ENCODE measurements around the gene SPATA9.
"Not testable (repeated sequence)": the region's sequence is repeated elsewhere in the genome, so short reads cannot be mapped to it uniquely, and the experiment has no call there.

Gene SPATA9

DNA sequence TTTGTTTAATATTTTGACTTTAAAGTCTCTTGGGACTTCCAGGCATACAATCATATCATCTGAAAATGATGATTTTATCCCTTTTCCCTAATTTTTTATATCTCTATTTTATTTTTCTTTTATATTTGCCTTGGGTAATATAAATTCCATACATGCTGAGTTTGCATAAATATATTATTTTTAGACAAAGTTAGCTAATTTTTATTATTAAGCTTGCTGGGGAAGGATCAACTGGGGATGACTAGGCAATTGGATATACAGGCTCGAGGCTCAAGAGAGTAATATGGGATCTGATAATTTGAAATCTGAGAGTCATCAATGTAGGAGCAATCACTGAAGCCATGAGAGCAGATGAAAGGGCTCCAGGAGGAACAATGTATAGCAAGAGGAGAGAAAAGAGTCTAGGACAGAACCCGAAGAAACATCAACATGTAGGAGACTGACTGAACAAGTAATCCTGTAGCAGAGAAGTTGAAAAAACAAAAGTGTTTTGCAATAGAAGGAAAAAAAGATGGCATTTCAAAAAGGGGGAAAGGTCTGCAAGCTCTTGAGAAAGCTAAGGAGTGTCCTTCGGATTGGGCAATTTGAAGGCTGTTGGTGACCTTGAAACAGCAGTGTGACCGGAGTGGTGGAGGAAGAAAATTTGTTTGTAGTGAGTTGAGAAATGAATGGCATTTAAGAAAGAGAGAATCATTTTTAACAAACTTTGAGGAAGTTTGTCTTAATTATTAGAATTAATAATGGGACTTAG, 31.3 kb upstream of the SPATA9 start:
- H3K36me3 ChIP-seq (ENCODE audit: control insufficient read depth in 2 of 2, insufficient read depth in 1 of 2, low read length in 2 of 2): no peaks in the 10 kb centered on the region
- ChIA-PET CTCF (interaction anchor here (0.7 kb wide), 1 partner anchor 67 kb away, joined by 4 read pairs; the partner anchor contains the start of gene RFESD), POLR2A (no interaction called here)
- no peak overlapping the region for H3K27ac ChIP-seq (ENCODE audit: extremely low read depth, low read depth, low read length)
- TF ChIP-seq ZNF16 (tag by site-specific recombination; IDR thresholded peaks at IDR 0.05; ENCODE audit: low read depth) (no peak), ZBTB1 (tag by site-specific recombination; IDR thresholded peaks at IDR 0.05) (no peak), ZSCAN16 (tag by site-specific recombination; IDR thresholded peaks at IDR 0.05) (no peak), SP2 (tag by site-specific recombination; IDR thresholded peaks at IDR 0.05) (no peak), OVOL3 (tag by site-specific recombination; IDR thresholded peaks at IDR 0.05) (no peak)
- TF ChIP-seq, protein P1, sequence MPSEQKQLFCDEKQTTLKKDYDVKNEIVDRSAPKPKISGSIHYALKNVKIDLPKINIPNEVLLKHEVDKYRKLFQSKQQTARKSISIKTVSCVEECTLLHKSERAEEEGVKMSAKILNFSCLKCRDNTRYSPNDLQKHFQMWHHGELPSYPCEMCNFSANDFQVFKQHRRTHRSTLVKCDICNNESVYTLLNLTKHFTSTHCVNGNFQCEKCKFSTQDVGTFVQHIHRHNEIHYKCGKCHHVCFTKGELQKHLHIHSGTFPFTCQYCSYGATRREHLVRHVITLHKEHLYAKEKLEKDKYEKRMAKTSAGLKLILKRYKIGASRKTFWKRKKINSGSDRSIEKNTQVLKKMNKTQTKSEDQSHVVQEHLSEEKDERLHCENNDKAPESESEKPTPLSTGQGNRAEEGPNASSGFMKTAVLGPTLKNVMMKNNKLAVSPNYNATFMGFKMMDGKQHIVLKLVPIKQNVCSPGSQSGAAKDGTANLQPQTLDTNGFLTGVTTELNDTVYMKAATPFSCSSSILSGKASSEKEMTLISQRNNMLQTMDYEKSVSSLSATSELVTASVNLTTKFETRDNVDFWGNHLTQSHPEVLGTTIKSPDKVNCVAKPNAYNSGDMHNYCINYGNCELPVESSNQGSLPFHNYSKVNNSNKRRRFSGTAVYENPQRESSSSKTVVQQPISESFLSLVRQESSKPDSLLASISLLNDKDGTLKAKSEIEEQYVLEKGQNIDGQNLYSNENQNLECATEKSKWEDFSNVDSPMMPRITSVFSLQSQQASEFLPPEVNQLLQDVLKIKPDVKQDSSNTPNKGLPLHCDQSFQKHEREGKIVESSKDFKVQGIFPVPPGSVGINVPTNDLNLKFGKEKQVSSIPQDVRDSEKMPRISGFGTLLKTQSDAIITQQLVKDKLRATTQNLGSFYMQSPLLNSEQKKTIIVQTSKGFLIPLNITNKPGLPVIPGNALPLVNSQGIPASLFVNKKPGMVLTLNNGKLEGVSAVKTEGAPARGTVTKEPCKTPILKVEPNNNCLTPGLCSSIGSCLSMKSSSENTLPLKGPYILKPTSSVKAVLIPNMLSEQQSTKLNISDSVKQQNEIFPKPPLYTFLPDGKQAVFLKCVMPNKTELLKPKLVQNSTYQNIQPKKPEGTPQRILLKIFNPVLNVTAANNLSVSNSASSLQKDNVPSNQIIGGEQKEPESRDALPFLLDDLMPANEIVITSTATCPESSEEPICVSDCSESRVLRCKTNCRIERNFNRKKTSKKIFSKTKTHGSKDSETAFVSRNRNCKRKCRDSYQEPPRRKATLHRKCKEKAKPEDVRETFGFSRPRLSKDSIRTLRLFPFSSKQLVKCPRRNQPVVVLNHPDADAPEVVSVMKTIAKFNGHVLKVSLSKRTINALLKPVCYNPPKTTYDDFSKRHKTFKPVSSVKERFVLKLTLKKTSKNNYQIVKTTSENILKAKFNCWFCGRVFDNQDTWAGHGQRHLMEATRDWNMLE (tag by site-specific recombination; conservative IDR thresholded peaks at IDR 0.05; ENCODE audit: low read depth): no peak
- H3K4me1 ChIP-seq (ENCODE audit: control insufficient read depth, insufficient read depth, low read length): peaks cover 4% of the 10 kb centered on the region; the same call in 1 of the 2 replicates
- no peaks in the 10 kb centered on the region for H3K9me3 ChIP-seq (ENCODE audit: control insufficient read depth, insufficient read depth, low read depth, low read length)
- H3K4me3 ChIP-seq (ENCODE audit: low read depth, low read length): no peak overlapping the region

DNA sequence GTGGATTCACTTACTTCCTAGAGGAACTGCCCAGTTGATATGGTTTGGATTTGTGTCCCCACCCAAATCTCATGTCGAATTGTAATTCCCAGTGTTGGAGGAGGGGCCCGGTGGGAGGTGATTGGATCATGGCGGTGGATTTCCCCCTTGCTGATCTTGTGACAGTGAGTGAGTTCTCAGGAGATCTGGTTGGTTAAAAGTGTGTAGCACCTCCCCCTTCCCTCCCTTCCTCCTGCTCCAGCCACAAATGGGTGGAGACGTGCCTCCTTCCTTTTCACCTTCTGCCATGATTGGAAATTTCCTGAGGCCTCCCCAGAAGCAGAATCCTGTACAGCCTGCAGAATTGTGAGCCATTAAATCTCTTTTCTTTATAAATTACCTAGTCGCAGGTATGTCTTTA, 30.5 kb upstream of the SPATA9 start:
- H3K4me3 ChIP-seq (ENCODE audit: low read depth, low read length); H3K4me1 ChIP-seq (ENCODE audit: control insufficient read depth, insufficient read depth, low read length); H3K9me3 ChIP-seq (ENCODE audit: control insufficient read depth, insufficient read depth, low read depth, low read length); H3K36me3 ChIP-seq (ENCODE audit: control insufficient read depth in 2 of 2, insufficient read depth in 1 of 2, low read length in 2 of 2); H3K27ac ChIP-seq (ENCODE audit: extremely low read depth, low read depth, low read length): not testable (repeated sequence)
- CTCF ChIA-PET: interaction anchor here (1.6 kb wide), 1 partner anchor 67 kb away, joined by 4 read pairs; the partner anchor contains the start of gene RFESD
- POLR2A ChIA-PET: interaction anchor here (3.5 kb wide), 1 partner anchor 18 kb away, joined by 26 read pairs; the partner anchor contains the start of gene RHOBTB3

DNA sequence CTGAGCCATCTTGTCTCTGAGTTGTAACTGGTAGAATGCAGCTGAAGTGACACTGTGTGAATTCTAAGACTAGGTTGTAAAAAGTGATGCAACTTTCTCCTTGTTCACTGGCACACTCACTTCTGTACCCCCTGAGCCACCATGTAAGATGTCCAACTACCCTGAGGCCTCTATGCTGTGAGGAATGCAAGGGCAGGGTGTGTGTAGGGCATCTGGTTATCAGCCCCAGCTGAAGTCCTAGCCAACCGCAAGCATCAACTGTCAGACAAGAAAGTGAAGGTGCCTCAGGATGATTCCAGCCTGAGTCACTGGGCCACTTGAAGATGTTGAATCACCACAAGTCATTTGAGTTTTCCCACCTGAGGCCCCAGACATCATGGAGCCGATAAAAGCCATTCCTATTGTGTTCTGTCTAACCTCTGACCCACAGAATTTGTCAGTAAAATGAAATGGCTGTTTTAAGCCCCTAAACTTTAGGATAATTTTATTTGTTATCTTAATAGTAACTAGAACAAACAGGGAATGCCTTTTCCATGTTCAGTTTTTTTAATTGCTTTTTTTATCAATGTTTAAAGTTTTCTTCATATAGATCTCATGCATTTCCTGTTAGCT, 29.7 kb upstream of the SPATA9 start:
- ChIA-PET CTCF (interaction anchor here (0.7 to 1.6 kb wide), 3 partner anchors 46 to 69 kb away, joined by 3 to 4 read pairs (median 3); partner anchors contain the start of gene RFESD), POLR2A (interaction anchor here (0.6 to 3.5 kb wide), 4 partner anchors 11 to 148 kb away, joined by 4 to 26 read pairs (median 5); partner anchors contain the start of genes RFESD and RHOBTB3)
- TF ChIP-seq TRIM28 (IDR thresholded peaks at IDR 0.05; ENCODE audit: borderline replicate concordance, low read length) (no peak), ZBTB20 (tag by site-specific recombination; IDR thresholded peaks at IDR 0.05) (peak; percentile 92), ZNF623 (tag by site-specific recombination; IDR thresholded peaks at IDR 0.05) (peak; percentile 12; the same call in 1 of the 2 replicates), ZNF266 (tag by site-specific recombination; IDR thresholded peaks at IDR 0.05; ENCODE audit: low read depth) (no peak), ZNF558 (tag by site-specific recombination; IDR thresholded peaks at IDR 0.05) (no peak; the same call in 1 of the 2 replicates), ZNF777 (tag by site-specific recombination; IDR thresholded peaks at IDR 0.05; ENCODE audit: borderline replicate concordance) (no peak), ZSCAN16 (tag by site-specific recombination; IDR thresholded peaks at IDR 0.05) (no peak), ZNF146 (tag by site-specific recombination; IDR thresholded peaks at IDR 0.05) (no peak), ZNF112 (tag by site-specific recombination; IDR thresholded peaks at IDR 0.05) (no peak)
- TF ChIP-seq, protein P2, sequence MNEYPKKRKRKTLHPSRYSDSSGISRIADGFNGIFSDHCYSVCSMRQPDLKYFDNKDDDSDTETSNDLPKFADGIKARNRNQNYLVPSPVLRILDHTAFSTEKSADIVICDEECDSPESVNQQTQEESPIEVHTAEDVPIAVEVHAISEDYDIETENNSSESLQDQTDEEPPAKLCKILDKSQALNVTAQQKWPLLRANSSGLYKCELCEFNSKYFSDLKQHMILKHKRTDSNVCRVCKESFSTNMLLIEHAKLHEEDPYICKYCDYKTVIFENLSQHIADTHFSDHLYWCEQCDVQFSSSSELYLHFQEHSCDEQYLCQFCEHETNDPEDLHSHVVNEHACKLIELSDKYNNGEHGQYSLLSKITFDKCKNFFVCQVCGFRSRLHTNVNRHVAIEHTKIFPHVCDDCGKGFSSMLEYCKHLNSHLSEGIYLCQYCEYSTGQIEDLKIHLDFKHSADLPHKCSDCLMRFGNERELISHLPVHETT (tag by site-specific recombination; IDR thresholded peaks at IDR 0.05): peak; percentile 81
- TF ChIP-seq, protein P3, sequence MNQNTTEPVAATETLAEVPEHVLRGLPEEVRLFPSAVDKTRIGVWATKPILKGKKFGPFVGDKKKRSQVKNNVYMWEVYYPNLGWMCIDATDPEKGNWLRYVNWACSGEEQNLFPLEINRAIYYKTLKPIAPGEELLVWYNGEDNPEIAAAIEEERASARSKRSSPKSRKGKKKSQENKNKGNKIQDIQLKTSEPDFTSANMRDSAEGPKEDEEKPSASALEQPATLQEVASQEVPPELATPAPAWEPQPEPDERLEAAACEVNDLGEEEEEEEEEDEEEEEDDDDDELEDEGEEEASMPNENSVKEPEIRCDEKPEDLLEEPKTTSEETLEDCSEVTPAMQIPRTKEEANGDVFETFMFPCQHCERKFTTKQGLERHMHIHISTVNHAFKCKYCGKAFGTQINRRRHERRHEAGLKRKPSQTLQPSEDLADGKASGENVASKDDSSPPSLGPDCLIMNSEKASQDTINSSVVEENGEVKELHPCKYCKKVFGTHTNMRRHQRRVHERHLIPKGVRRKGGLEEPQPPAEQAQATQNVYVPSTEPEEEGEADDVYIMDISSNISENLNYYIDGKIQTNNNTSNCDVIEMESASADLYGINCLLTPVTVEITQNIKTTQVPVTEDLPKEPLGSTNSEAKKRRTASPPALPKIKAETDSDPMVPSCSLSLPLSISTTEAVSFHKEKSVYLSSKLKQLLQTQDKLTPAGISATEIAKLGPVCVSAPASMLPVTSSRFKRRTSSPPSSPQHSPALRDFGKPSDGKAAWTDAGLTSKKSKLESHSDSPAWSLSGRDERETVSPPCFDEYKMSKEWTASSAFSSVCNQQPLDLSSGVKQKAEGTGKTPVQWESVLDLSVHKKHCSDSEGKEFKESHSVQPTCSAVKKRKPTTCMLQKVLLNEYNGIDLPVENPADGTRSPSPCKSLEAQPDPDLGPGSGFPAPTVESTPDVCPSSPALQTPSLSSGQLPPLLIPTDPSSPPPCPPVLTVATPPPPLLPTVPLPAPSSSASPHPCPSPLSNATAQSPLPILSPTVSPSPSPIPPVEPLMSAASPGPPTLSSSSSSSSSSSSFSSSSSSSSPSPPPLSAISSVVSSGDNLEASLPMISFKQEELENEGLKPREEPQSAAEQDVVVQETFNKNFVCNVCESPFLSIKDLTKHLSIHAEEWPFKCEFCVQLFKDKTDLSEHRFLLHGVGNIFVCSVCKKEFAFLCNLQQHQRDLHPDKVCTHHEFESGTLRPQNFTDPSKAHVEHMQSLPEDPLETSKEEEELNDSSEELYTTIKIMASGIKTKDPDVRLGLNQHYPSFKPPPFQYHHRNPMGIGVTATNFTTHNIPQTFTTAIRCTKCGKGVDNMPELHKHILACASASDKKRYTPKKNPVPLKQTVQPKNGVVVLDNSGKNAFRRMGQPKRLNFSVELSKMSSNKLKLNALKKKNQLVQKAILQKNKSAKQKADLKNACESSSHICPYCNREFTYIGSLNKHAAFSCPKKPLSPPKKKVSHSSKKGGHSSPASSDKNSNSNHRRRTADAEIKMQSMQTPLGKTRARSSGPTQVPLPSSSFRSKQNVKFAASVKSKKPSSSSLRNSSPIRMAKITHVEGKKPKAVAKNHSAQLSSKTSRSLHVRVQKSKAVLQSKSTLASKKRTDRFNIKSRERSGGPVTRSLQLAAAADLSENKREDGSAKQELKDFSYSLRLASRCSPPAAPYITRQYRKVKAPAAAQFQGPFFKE (tag by site-specific recombination; IDR thresholded peaks at IDR 0.05; ENCODE audit: borderline replicate concordance): no peak

More for the DNA sequence above, 29.7 kb upstream of the SPATA9 start:
- Histone ChIP-seq H3K4me1 (ENCODE audit: control insufficient read depth, insufficient read depth, low read length) (peaks cover 4% of the 10 kb centered on the region; the same call in 1 of the 2 replicates), H3K4me3 (ENCODE audit: low read depth, low read length) (no peak overlapping the region), H3K27ac (ENCODE audit: extremely low read depth, low read depth, low read length) (peak overlapping the region; percentile 50; the same call in 1 of the 2 replicates), H3K36me3 (ENCODE audit: control insufficient read depth in 2 of 2, insufficient read depth in 1 of 2, low read length in 2 of 2) (no peaks in the 10 kb centered on the region), H3K9me3 (ENCODE audit: control insufficient read depth, insufficient read depth, low read depth, low read length) (no peaks in the 10 kb centered on the region)
